UCSD-AML1 (cell line): ENCODE results near the gene NUP205.
"Not testable (repeated sequence)": the region's sequence is repeated elsewhere in the genome, so short reads cannot be mapped to it uniquely, and the experiment has no call there.

ENCODE experiments used
- DNase-seq: peaks from one replicate; lab custom pipeline; 2025; ENCODE audit not compliant: unreplicated experiment; lab: John Stamatoyannopoulos, UW

NUP205 gene

GRCh38 chr7:135665042-135665441 is 107.3 kb downstream of the NUP205 start:
- no peak for DNase-seq

- no peak for DNase-seq
These were observed 108.4 kb downstream of the NUP205 start for GRCh38 chr7:135666156-135666555.

GRCh38 chr7:135666846-135667245 is 109.1 kb downstream of the NUP205 start:
- DNase-seq: no peak

GRCh38 chr7:135667626-135668025 is 109.9 kb downstream of the NUP205 start:
- not testable (repeated sequence) for DNase-seq

GRCh38 chr7:135668852-135669395 is 111.2 kb downstream of the NUP205 start:
- DNase-seq: not testable (repeated sequence)

GRCh38 chr7:135669774-135670173 is 112.1 kb downstream of the NUP205 start:
- no peak for DNase-seq

GRCh38 chr7:135670179-135670578 is 112.5 kb downstream of the NUP205 start:
- DNase-seq: no peak

GRCh38 chr7:135672560-135673359 is 115.0 kb downstream of the NUP205 start:
- DNase-seq: no peak

GRCh38 chr7:135673360-135673706 is 115.6 kb downstream of the NUP205 start:
- no peak for DNase-seq

- no peak for DNase-seq
These were observed 121.2 kb downstream of the NUP205 start for GRCh38 chr7:135678612-135679575.

GRCh38 chr7:135681762-135682161 is 124.0 kb downstream of the NUP205 start:
- DNase-seq: no peak

- no peak for DNase-seq
These were observed 124.5 kb downstream of the NUP205 start for GRCh38 chr7:135682191-135682590.

GRCh38 chr7:135683609-135684008 is 125.9 kb downstream of the NUP205 start:
- DNase-seq: no peak

GRCh38 chr7:135684136-135684535 is 126.4 kb downstream of the NUP205 start:
- DNase-seq: no peak

GRCh38 chr7:135684699-135685098 is 127.0 kb downstream of the NUP205 start:
- no peak for DNase-seq

GRCh38 chr7:135685306-135686084 is 127.8 kb downstream of the NUP205 start:
- no peak for DNase-seq

- DNase-seq: no peak
These were observed 129.7 kb downstream of the NUP205 start for GRCh38 chr7:135687466-135687865.

- no peak for DNase-seq
These were observed 132.8 kb downstream of the NUP205 start for GRCh38 chr7:135690566-135690965.

- no peak for DNase-seq
These were observed 134.3 kb downstream of the NUP205 start for GRCh38 chr7:135692055-135692454.

- DNase-seq: not testable (repeated sequence)
These were observed 134.9 kb downstream of the NUP205 start for GRCh38 chr7:135692606-135693005.

- no peak for DNase-seq
These were observed 135.8 kb downstream of the NUP205 start for GRCh38 chr7:135693558-135693957.
